ENCODE data around the gene LHCGR. TPM values are rescaled to one million over a fixed set of nuclear protein-coding genes. Genes with fewer than 3 reads are reported as not detected.

The LHCGR gene
- total RNA-seq, 4 donors from 2014 or later, result not detected

DNA sequence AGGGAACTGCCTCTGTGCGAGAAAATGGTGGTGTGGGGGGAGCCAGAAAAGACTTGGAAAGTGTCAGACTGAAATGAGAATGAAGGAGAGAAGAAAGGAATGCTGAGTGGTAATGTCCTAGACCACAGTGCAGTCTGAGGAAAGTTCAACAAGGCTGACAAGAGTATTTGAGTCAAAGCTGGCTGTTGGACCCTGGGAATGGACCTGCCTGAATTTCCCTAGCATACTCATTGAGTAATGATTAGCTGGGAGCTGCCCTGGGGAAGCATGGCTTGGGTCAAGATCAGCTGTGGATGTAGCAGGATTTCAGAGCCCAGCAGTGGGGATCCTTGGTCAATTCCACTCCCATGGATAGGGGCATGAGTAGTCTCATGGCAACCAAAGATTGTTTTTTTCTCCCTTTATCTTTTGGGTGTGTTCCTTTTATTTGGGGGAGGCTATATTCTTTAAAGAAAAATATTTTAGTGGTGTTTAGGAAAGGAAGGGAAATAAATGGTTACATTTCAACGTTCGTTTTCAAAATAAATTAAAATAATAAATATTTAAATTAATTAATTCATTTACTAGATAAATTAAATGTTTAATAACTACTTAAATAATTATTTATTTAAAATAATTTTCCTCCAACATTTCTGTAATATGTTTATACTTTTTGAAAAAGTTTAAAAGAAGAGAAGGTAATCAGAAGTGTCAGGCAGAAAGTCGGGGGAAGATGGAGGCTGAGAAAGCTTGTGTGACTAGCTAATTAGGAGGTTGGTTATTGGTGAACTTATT lies 15.9 kb upstream of the LHCGR start:
- no peak overlapping the region for H3K4me3 ChIP-seq
- DNase-seq (ENCODE audit: low spot score in 2 of 2), result no peak
- no peaks in the 10 kb centered on the region for H3K36me3 ChIP-seq
- H3K4me1 ChIP-seq, result no peaks in the 10 kb centered on the region
- WGBS, result 92% methylated on average over 4 of the region's 4 CpGs
- H3K27me3 ChIP-seq, result no peaks in the 10 kb centered on the region
- H3K9me3 ChIP-seq, result no peaks in the 10 kb centered on the region
- TF ChIP-seq EP300 (IDR thresholded peaks at IDR 0.05) (no peak), POLR2A (IDR thresholded peaks at IDR 0.05) (no peak), CTCF (IDR thresholded peaks at IDR 0.05) (no peak), POLR2AphosphoS5 (IDR thresholded peaks at IDR 0.05) (no peak)
- no peak overlapping the region for H3K27ac ChIP-seq

GRCh38 chr2:48770181-48770580 lies 14.7 kb upstream of the LHCGR start:
- no peak for TF ChIP-seq POLR2A (IDR thresholded peaks at IDR 0.05)
- no peak for TF ChIP-seq POLR2AphosphoS5 (IDR thresholded peaks at IDR 0.05)
- TF ChIP-seq CTCF (IDR thresholded peaks at IDR 0.05), result no peak
- TF ChIP-seq EP300 (IDR thresholded peaks at IDR 0.05), result no peak
- 87% methylated on average over 1 of the region's 1 CpG for WGBS
- no peak for DNase-seq (ENCODE audit: low spot score in 2 of 2)

DNA sequence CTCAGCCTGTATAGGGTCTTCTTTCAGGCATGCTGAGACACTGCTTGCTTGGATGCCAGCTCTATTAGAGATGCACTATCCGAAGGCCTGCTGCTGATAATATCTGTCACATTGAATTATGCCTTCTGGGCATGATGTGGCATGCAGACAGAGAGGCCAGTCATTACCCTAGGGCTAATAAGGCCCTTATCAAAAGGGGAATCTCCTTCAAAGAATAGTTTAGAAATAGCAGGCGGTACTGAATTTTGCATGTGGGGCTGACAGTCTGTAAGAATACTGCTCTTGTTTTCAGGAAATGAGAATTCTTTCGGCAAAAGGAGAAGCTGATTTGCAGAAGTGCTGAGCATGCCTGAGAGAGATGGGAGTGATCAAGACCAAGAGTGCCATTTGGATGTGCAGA lies 13.1 kb upstream of the LHCGR start:
- DNase-seq (ENCODE audit: low spot score in 2 of 2), result no peak
- Histone ChIP-seq H3K4me1 (no peaks in the 10 kb centered on the region), H3K27me3 (no peaks in the 10 kb centered on the region), H3K36me3 (no peaks in the 10 kb centered on the region), H3K4me3 (no peak overlapping the region), H3K27ac (no peak overlapping the region), H3K9me3 (no peaks in the 10 kb centered on the region)
- 19% methylated on average over 3 of the region's 3 CpGs for WGBS
- TF ChIP-seq POLR2AphosphoS5 (IDR thresholded peaks at IDR 0.05) (no peak), CTCF (IDR thresholded peaks at IDR 0.05) (no peak), EP300 (IDR thresholded peaks at IDR 0.05) (no peak), POLR2A (IDR thresholded peaks at IDR 0.05) (no peak)

More at GRCh38 chr2:48770181-48770580, 14.7 kb upstream of the LHCGR start:
- Histone ChIP-seq H3K9me3 (no peaks in the 10 kb centered on the region), H3K4me1 (no peaks in the 10 kb centered on the region), H3K4me3 (no peak overlapping the region), H3K27me3 (no peaks in the 10 kb centered on the region), H3K27ac (no peak overlapping the region), H3K36me3 (no peaks in the 10 kb centered on the region)

DNA sequence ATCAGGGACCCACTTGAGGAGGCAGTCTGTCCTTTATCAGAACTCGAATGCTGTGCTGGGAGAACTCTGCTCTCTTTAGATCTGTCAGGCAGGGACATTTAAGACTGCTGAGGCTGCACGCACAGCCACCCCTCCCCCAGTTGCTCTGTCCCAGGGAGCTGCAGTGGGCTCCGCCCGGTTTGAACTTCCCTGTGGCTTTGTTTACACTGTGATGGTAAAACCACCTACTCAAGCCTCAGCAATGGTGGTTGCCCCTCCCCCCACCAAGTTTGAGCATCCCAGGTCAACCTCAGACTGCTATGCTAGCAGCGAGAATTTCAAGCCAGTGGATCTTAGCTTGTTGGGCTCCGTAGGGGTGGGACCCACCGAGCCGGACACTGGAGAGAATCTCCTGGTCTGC lies 11.8 kb upstream of the LHCGR start:
- no peak for DNase-seq (ENCODE audit: low spot score in 2 of 2)
- TF ChIP-seq EP300 (IDR thresholded peaks at IDR 0.05) (no peak), POLR2AphosphoS5 (IDR thresholded peaks at IDR 0.05) (no peak), CTCF (IDR thresholded peaks at IDR 0.05) (no peak), POLR2A (IDR thresholded peaks at IDR 0.05) (no peak)

DNA sequence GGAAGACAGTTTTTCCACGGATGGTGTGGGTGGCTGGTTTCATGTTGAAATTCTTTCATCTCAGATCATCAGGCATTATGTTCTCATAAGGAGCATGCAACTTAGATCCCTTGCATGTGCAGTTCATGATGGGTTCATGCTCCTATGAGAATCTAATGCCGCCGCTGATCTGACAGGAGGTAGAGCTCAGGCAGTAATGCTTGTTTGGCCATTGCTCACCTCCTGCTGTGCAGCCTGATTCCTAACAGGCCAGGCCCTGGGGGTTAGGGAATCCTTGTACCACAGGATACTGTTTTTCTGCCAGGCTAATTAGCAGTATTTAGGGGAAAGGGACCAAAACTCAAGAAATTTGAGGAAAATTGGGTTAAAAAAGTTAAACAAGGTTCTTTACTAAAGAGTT lies 5.3 kb upstream of the LHCGR start:
- Histone ChIP-seq H3K9me3 (no peaks in the 10 kb centered on the region), H3K27me3 (peaks cover 2% of the 10 kb centered on the region), H3K36me3 (no peaks in the 10 kb centered on the region), H3K27ac (no peak overlapping the region), H3K4me1 (peaks cover under 1% of the 10 kb centered on the region), H3K4me3 (no peak overlapping the region)
- TF ChIP-seq POLR2AphosphoS5 (IDR thresholded peaks at IDR 0.05) (no peak), EP300 (IDR thresholded peaks at IDR 0.05) (no peak), CTCF (IDR thresholded peaks at IDR 0.05) (no peak), POLR2A (IDR thresholded peaks at IDR 0.05) (no peak)
- no peak for DNase-seq (ENCODE audit: low spot score in 2 of 2)
- 74% methylated on average over 3 of the region's 3 CpGs for WGBS

More for the DNA sequence above, 11.8 kb upstream of the LHCGR start:
- Histone ChIP-seq H3K4me1 (no peaks in the 10 kb centered on the region), H3K27ac (no peak overlapping the region), H3K4me3 (no peak overlapping the region), H3K9me3 (no peaks in the 10 kb centered on the region), H3K36me3 (no peaks in the 10 kb centered on the region), H3K27me3 (no peaks in the 10 kb centered on the region)
- 54% methylated on average over 4 of the region's 8 CpGs for WGBS
